GM15510 (cell line): Measurements from ENCODE around the gene IL17RB.

Experiments
- POLR2A ChIP-seq: IDR thresholded peaks from 3 replicates; pipeline ENCODE4 v1.6.1; 2011; ENCODE audit warnings: borderline replicate concordance; ENCODE audit not compliant: insufficient read length; ENCODE audit errors: extremely low read depth

The IL17RB gene

GRCh38 chr3:53807117-53807810, 39.1 kb upstream of the IL17RB start:
- TF ChIP-seq POLR2A: no peak

DNA sequence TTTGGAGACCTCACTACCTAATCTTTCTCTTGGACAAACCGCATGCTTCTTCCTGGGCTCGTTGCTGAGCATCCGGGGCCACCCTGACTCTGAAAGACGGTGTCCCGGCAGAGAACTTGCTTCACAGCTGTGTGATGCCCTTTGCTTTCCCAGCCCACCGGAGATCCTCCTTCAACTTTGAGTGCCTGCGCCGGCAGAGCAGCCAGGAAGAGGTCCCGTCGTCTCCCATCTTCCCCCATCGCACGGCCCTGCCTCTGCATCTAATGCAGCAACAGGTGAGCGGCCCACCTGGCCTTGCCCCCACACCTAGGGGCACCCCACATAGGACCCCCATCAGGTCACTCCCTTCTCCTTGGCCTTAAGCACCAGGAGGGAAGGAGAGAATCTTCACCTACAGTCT, 37.9 kb upstream of the IL17RB start:
- TF ChIP-seq POLR2A: no peak

GRCh38 chr3:53809267-53809666, 37.1 kb upstream of the IL17RB start:
- no peak for TF ChIP-seq POLR2A

DNA sequence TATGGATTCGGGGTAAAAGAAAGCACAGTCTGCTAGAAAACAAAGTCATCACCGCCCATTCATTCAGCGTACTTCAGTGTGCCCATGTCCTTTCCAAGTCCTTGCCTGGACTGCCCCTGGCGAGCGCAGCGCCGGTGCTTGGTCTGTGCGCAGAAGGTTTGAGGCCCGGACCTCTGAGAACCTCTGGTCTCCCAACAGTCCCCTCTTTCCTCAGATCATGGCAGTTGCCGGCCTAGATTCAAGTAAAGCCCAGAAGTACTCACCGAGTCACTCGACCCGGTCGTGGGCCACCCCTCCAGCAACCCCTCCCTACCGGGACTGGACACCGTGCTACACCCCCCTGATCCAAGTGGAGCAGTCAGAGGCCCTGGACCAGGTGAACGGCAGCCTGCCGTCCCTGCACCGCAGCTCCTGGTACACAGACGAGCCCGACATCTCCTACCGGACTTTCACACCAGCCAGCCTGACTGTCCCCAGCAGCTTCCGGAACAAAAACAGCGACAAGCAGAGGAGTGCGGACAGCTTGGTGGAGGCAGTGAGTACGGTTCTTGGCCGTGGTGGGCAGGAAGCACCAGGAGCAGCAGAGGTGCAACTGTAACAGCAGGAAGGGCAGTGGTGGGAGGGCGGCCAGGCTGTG, 36.5 kb upstream of the IL17RB start:
- TF ChIP-seq POLR2A: no peak

GRCh38 chr3:53811143-53811927, 35.0 kb upstream of the IL17RB start:
- no peak for TF ChIP-seq POLR2A

- TF ChIP-seq POLR2A: no peak
These were observed 33.9 kb upstream of the IL17RB start for GRCh38 chr3:53812434-53812833.

- TF ChIP-seq POLR2A: no peak
These were observed 33.1 kb upstream of the IL17RB start for GRCh38 chr3:53813229-53813628.

GRCh38 chr3:53813876-53814275, 32.5 kb upstream of the IL17RB start:
- no peak for TF ChIP-seq POLR2A

DNA sequence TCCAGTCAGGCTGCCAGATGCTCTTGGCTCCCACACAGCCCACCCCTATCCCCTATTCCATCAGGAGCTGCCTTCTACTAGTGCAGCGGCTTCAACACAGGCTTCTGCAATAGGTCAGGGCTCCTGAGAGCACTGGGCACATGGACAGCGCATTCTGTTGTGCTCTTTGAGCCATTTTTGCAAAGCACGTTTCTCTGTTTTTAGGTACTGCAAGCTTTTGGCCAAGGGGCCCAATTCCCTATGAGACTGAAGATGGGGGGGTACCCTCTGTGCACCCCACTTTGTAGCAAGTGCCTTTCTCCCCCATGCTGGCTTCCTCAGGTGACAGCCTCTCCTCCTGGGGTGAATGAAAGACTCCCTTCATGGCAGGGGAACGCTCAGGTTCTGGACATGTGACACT, 31.3 kb upstream of the IL17RB start:
- no peak for TF ChIP-seq POLR2A

DNA sequence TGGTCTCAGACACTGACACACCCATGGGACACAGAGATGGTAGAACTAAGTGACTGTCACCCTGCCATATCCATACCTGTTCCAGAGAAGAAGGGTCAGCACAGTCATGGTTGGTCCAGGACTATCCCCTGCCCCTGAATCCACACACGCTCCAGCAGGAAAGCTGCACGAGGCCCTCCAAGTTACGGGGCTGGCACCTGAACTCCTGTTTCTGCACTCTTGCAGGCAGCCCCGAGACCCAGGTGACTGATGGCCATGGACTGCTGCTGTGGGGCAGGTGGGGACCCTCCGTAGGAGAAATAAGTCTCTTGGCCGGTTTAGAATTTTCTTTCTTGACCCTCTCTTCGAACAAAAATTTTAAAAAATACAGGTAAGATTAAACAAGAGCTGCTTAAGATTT, 30.7 kb upstream of the IL17RB start:
- no peak for TF ChIP-seq POLR2A

GRCh38 chr3:53816425-53816824, 29.9 kb upstream of the IL17RB start:
- TF ChIP-seq POLR2A: no peak

- no peak for TF ChIP-seq POLR2A
These were observed 29.2 kb upstream of the IL17RB start for GRCh38 chr3:53817211-53817610.

DNA sequence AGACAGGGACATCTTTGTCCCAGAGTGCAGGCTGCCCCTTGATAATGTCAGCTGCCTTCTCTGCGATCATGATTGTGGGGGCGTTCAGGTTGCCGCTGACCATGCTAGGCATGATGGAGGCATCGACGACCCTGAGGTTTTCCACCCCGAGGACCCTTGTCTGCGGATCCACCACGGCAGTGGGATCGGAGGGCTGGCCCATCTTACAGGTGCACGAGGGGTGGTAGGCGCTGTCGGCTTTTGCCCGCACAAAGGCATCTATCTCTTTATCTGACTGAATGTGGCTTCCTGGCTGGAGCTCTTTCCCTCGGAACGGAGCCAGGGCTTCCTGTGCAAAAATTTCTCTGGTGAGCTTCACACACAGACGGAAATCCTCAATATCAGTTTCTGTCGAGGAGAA, 28.6 kb upstream of the IL17RB start:
- TF ChIP-seq POLR2A: no peak

DNA sequence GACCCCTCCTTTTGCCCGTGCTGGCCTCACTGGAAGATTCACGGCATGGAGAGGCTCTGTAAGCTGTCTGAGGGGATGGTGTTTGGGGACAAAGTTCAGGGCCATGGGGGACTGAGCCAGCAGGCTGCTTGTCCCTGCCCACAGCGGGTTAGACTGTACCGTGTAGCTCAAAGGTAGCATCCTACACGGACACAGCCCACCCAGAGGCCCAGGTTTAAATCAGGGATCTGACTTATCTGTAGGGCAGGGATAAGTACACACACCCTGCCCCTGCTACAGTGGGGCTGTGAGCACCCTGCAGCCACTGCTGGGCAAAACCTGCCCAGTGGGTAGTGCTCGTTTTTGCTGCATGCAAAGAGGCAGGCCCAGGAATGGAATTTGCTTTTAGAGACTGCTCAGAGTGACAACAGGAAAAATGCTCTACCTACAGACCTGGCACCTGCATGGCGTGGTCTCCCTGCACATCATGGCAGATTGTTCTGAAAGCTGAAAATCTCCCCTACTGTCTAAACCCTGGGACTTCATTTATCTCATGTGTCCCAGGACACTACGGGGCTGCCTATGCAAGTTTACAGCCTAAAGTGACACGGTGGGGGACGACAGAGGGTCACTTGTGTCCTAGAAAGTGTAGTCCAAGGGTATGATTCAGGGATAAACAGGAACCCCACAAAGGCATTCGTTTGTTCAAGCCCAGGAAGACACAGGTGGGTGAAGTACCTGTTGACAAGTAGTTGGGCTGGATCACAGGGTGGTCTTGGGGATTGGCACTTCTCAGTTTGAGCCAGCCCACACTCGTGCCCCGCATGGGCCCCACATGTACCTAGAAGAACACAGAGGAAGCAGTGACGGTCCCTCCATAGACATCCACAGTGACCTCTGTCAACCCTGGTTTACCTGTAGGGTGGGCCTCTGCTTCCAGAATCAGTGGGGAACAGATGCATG, 27.9 kb upstream of the IL17RB start:
- no peak for TF ChIP-seq POLR2A

GRCh38 chr3:53819163-53819868, 27.1 kb upstream of the IL17RB start:
- no peak for TF ChIP-seq POLR2A

- TF ChIP-seq POLR2A: no peak
These were observed 26.3 kb upstream of the IL17RB start for GRCh38 chr3:53820084-53820483.
